GM21381 (cell line): ENCODE results near the gene NAIF1.
"Not testable (repeated sequence)": the region's sequence is repeated elsewhere in the genome, so short reads cannot be mapped to it uniquely, and the experiment has no call there.

Experiments
- ATAC-seq: cut with Tn5 transposase; IDR thresholded peaks from one replicate; pipeline ENCODE4 v1.9.1; 2021; ENCODE audit warnings: mild to moderate bottlenecking, moderate library complexity; ENCODE audit not compliant: unreplicated experiment

The NAIF1 gene

GRCh38 chr9:128062846-128063831 lies 4.0 kb downstream of the NAIF1 start:
- ATAC-seq: no peak

- no peak for ATAC-seq
Measured at GRCh38 chr9:128062279-128062678, 4.8 kb downstream of the NAIF1 start.

- ATAC-seq: no peak
Measured at GRCh38 chr9:128061275-128061960, 5.7 kb downstream of the NAIF1 start.

- no peak for ATAC-seq
Measured at GRCh38 chr9:128059365-128059983, 7.6 kb downstream of the NAIF1 start.

- ATAC-seq: no peak
Measured at GRCh38 chr9:128057724-128058409, 9.3 kb downstream of the NAIF1 start.

GRCh38 chr9:128056887-128057723 lies 10.0 kb downstream of the NAIF1 start:
- no peak for ATAC-seq

- no peak for ATAC-seq
Measured at GRCh38 chr9:128056086-128056485, 11.0 kb downstream of the NAIF1 start.

- ATAC-seq: no peak
Measured at GRCh38 chr9:128055344-128056040, 11.6 kb downstream of the NAIF1 start.

GRCh38 chr9:128054087-128054486 lies 13.0 kb downstream of the NAIF1 start:
- ATAC-seq: no peak

GRCh38 chr9:128053560-128053959 lies 13.6 kb downstream of the NAIF1 start:
- ATAC-seq: no peak

- no peak for ATAC-seq
Measured at GRCh38 chr9:128051932-128052709, 15.0 kb downstream of the NAIF1 start.

GRCh38 chr9:128049843-128050242 lies 17.3 kb downstream of the NAIF1 start:
- no peak for ATAC-seq

- ATAC-seq: no peak
Measured at GRCh38 chr9:128048663-128049062, 18.5 kb downstream of the NAIF1 start.

GRCh38 chr9:128047231-128047630 lies 19.9 kb downstream of the NAIF1 start:
- no peak for ATAC-seq

- no peak for ATAC-seq
Measured at GRCh38 chr9:128045831-128046230, 21.3 kb downstream of the NAIF1 start.

GRCh38 chr9:128045409-128045808 lies 21.7 kb downstream of the NAIF1 start:
- ATAC-seq: not testable (repeated sequence)

- no peak for ATAC-seq
Measured at GRCh38 chr9:128043467-128043868, 23.7 kb downstream of the NAIF1 start.

- no peak for ATAC-seq
Measured at GRCh38 chr9:128042043-128042442, 25.1 kb downstream of the NAIF1 start.

- not testable (repeated sequence) for ATAC-seq
Measured at GRCh38 chr9:128040783-128041182, 26.3 kb downstream of the NAIF1 start.
